GM19455 (cell line): ENCODE results near the gene KLHDC2.
"Not testable (repeated sequence)": the region's sequence is repeated elsewhere in the genome, so short reads cannot be mapped to it uniquely, and the experiment has no call there.

Source experiments
- ATAC-seq: cut with Tn5 transposase; IDR thresholded peaks from one replicate; pipeline ENCODE4 v1.9.1; 2021; ENCODE audit not compliant: unreplicated experiment

The KLHDC2 gene

DNA sequence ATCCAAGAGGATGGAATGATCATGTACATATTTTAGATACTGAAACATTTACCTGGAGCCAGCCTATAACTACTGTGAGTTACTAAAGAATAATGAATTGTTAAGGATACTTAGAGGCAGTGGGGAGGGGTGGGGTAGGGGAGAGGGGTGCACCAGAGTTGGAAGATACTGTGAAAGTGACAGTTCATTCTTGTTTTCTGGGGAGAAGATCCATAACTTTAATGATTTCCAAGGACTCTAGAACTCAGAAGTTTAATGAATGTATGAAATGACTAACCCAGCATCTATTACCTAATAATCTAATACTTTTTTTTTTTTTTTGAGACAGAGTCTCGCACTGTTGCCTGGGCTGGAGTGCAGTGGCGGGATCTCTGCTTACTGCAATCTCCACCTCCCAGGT lies 10.5 kb downstream of the KLHDC2 start:
- no peak for ATAC-seq

- not testable (repeated sequence) for ATAC-seq
Measured at GRCh38 chr14:49781040-49781439, 13.1 kb downstream of the KLHDC2 start.

GRCh38 chr14:49783394-49784014 lies 15.6 kb downstream of the KLHDC2 start:
- no peak for ATAC-seq

- no peak for ATAC-seq
Measured at GRCh38 chr14:49786315-49786714, 18.4 kb downstream of the KLHDC2 start.

- ATAC-seq = no peak
Measured at GRCh38 chr14:49792618-49793017, 24.7 kb downstream of the KLHDC2 start.

GRCh38 chr14:49796025-49796424 lies 28.1 kb downstream of the KLHDC2 start:
- ATAC-seq = no peak

- no peak for ATAC-seq
Measured at GRCh38 chr14:49808780-49809179, 40.8 kb downstream of the KLHDC2 start.

DNA sequence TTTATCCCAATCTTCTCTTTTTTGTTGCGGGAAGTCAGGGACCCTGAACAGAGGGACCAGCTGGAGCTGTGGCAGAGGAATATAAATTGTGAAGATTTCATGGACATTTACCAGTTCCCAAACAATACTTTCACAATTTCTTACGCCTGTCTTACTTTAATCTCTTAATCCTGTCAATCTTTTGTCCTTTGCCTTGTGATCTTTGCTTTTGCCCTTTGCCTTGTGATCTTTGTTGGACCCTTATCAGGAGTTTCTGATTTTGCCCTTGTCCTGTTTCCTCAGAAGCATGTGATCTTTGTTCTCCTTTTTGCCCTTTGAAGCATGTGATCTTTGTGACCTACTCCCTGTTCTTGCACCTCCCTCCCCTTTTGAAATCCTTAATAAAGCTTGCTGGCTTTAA lies 48.2 kb downstream of the KLHDC2 start:
- ATAC-seq = not testable (repeated sequence)

GRCh38 chr14:49816844-49817243 lies 48.9 kb downstream of the KLHDC2 start:
- no peak for ATAC-seq

DNA sequence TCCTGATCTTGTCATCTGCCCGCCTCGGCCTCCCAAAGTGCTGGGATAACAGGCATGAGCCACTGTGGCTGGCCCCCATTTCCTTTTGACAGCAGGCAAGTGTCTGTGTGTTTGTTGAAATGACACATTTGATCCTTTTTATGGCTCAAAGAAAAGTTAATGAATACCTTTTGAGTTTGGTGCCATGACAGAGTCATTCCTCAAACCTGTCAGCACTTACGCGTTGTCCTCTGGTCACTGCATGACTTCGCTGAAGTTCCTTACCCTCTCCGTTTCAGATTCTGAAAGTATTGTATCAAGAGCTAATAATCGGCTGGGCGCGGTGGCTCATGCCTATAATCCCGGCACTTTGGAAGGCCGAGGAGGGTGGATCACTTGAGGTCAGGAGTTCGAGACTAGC lies 52.2 kb downstream of the KLHDC2 start:
- no peak for ATAC-seq

- no peak for ATAC-seq
Measured at GRCh38 chr14:49828640-49829039, 60.7 kb downstream of the KLHDC2 start.
